IMR-90 (cell line): ENCODE measurements around the gene GSPT1.

Source experiments
- MAZ ChIP-seq: IDR thresholded peaks from 2 replicates; pipeline ENCODE4 v1.6.1; 2012; ENCODE audit warnings: low read depth, mild to moderate bottlenecking, low read length, improper control_type of control experiment, moderate library complexity, borderline replicate concordance
- NFE2L2 ChIP-seq: fragments of 150-350 bp; IDR thresholded peaks from 2 replicates; pipeline ENCODE4 v1.6.1; 2016; ENCODE audit warnings: low read depth, mild to moderate bottlenecking, low read length
- POLR2A ChIP-seq: IDR thresholded peaks from 2 replicates; pipeline ENCODE4 v1.6.1; 2012; ENCODE audit warnings: mild to moderate bottlenecking, low read depth, low read length
- RAD21 ChIP-seq: IDR thresholded peaks from 2 replicates; pipeline ENCODE4 v1.6.1; 2012; ENCODE audit warnings: low read length, improper control_type of control experiment
- TF ChIP-seq, protein P1 (sequence below): conservative IDR thresholded peaks from 2 replicates; pipeline ENCODE4 v1.5.1; 2012; ENCODE audit warnings: mild to moderate bottlenecking, low read depth, low read length, improper control_type of control experiment

DNA sequence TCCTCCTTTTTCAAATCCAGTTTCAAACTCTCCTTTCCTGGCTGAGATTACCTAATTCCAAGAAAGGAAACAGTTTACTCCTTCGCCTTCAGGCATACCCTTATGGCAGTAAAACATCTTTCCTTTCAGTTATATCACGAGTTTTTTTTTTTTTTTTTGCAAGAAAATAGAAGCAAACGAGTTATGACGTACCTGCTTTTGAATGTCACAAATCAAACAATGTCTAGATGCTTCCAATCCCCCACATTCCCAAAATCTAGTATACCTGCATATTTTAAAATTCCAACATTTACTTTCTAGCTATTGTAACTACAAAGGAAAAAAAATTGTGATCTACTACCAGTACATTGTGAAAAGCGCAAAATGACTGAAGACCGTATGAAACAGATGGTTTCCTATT lies 28.9 kb downstream of the GSPT1 start:
- TF ChIP-seq POLR2A, result no peak
- TF ChIP-seq, protein P1, sequence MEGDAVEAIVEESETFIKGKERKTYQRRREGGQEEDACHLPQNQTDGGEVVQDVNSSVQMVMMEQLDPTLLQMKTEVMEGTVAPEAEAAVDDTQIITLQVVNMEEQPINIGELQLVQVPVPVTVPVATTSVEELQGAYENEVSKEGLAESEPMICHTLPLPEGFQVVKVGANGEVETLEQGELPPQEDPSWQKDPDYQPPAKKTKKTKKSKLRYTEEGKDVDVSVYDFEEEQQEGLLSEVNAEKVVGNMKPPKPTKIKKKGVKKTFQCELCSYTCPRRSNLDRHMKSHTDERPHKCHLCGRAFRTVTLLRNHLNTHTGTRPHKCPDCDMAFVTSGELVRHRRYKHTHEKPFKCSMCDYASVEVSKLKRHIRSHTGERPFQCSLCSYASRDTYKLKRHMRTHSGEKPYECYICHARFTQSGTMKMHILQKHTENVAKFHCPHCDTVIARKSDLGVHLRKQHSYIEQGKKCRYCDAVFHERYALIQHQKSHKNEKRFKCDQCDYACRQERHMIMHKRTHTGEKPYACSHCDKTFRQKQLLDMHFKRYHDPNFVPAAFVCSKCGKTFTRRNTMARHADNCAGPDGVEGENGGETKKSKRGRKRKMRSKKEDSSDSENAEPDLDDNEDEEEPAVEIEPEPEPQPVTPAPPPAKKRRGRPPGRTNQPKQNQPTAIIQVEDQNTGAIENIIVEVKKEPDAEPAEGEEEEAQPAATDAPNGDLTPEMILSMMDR, result no peak
- TF ChIP-seq MAZ, result no peak
- no peak for TF ChIP-seq RAD21
- TF ChIP-seq NFE2L2, result no peak
